HL-60 (cell line): ENCODE results near the gene DPH1.

ENCODE experiments used
- GABPA ChIP-seq: IDR thresholded peaks from 2 replicates; pipeline ENCODE4 v1.6.1; 2012; ENCODE audit warnings: low read depth
- POLR2AphosphoS5 ChIP-seq: IDR thresholded peaks from 2 replicates; pipeline ENCODE4 v1.6.1; 2012; ENCODE audit warnings: low read depth
- REST ChIP-seq: IDR thresholded peaks from 2 replicates; pipeline ENCODE4 v1.6.1; 2012; ENCODE audit warnings: low read depth; ENCODE audit not compliant: insufficient replicate concordance
- SPI1 ChIP-seq: IDR thresholded peaks from 2 replicates; pipeline ENCODE4 v1.6.1; 2012; ENCODE audit warnings: low read depth, mild to moderate bottlenecking, borderline replicate concordance
- TF ChIP-seq, protein P1 (sequence below): IDR thresholded peaks from one replicate; pipeline ENCODE4 v1.5.1; 2011; ENCODE audit warnings: low read length, control low read depth, inconsistent platforms; ENCODE audit not compliant: insufficient read depth

DNA sequence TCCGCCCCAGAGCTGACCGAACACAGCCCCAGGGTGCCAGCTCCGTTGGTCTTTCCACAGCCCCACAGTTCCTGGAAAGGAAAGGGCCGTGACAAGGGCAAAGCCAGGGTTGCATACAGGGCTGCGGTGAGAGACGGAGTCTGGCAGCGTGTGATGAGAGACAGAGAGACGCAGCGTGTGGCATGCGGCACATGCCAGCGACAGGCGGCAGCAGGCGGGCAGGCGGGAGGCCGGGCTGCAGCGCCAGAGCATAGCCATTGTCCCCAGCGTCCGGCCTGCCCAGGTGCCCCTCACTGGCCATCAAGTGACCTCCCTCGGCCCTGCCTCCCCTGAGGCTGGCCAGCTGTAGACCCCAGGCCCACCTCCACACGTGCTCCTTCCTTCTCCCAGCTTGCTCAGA, 13.5 kb upstream of the DPH1 start:
- TF ChIP-seq REST (no peak), GABPA (no peak), POLR2AphosphoS5 (no peak), SPI1 (no peak)
- TF ChIP-seq, protein P1, sequence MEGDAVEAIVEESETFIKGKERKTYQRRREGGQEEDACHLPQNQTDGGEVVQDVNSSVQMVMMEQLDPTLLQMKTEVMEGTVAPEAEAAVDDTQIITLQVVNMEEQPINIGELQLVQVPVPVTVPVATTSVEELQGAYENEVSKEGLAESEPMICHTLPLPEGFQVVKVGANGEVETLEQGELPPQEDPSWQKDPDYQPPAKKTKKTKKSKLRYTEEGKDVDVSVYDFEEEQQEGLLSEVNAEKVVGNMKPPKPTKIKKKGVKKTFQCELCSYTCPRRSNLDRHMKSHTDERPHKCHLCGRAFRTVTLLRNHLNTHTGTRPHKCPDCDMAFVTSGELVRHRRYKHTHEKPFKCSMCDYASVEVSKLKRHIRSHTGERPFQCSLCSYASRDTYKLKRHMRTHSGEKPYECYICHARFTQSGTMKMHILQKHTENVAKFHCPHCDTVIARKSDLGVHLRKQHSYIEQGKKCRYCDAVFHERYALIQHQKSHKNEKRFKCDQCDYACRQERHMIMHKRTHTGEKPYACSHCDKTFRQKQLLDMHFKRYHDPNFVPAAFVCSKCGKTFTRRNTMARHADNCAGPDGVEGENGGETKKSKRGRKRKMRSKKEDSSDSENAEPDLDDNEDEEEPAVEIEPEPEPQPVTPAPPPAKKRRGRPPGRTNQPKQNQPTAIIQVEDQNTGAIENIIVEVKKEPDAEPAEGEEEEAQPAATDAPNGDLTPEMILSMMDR: no peak
